Transverse colon (tissue), 4 donors: Measurements from ENCODE around the gene MAP4K2.

Experiments used
- CTCF ChIP-seq, 5 experiments: fragments of 200-600 bp in 3 of 5; fragments of 450-650 bp in 2 of 5; sonication (generic) in 3 of 5; IDR thresholded peaks; 1 replicate in 2 of 5; 2 replicates in 3 of 5; pipeline ENCODE4 v1.5.1; 2016 to 2017; ENCODE audit warnings: antibody characterized with exemption in 5 of 5, inconsistent platforms in 3 of 5, mild to moderate bottlenecking in 2 of 5, moderate library complexity in 1 of 5
- POLR2A ChIP-seq: fragments of 450-650 bp; IDR thresholded peaks from one replicate; pipeline ENCODE4 v1.6.1; 2016; ENCODE audit warnings: antibody characterized with exemption, mild to moderate bottlenecking, moderate library complexity
- POLR2AphosphoS5 ChIP-seq, 3 donors: sonication (generic); formaldehyde crosslinking; IDR thresholded peaks; one replicate each; pipeline ENCODE4 v1.6.1; 2016; ENCODE audit warnings: antibody characterized with exemption in 3 of 3

GRCh38 chr11:64810271-64810890 lies 7.4 kb upstream of the MAP4K2 start, which contains the start of gene MEN1:
- no peak for TF ChIP-seq CTCF (IDR thresholded peaks at IDR 0.05)
- TF ChIP-seq POLR2AphosphoS5 (IDR thresholded peaks at IDR 0.05): peak; percentile 81 to 89 (median 82)
- TF ChIP-seq POLR2A: peak; percentile 85
